PC-3 (cell line): ENCODE measurements around the gene ELMOD3. TPM values are rescaled to one million over a fixed set of nuclear protein-coding genes. Genes with fewer than 3 reads are reported as not detected.

ENCODE experiments used
- ATAC-seq: fragments of 200-7000 bp; cut with Tn5 transposase; 2 replicates; pipeline ENCODE4 v1.9.1; 2020; ENCODE audit warnings: mild to moderate bottlenecking, moderate library complexity
- Bru-seq: library from RNA; stranded (reverse); fragments of 400-500 nt; gene quantifications from one replicate; lab custom pipeline; 2021; lab: Mats Ljungman, UMichigan
- BruChase-seq, 2 experiments: library from RNA; stranded (reverse); fragments of 400-500 nt; gene quantifications; one replicate each; lab custom pipeline; 2021; lab: Mats Ljungman, UMichigan
- BruUV-seq: library from RNA; stranded (reverse); fragments of 400-500 nt; replicated peaks from 2 replicates; lab custom pipeline; 2021; lab: Mats Ljungman, UMichigan
- CTCF ChIA-PET: fragments of 300-600 bp; sonication (Branson Sonifier 250); formaldehyde crosslinking; loops from one replicate; lab custom pipeline; 2022; ENCODE audit warnings: antibody characterized with exemption; lab: Charles Lee
- POLR2A ChIA-PET: fragments of 300-600 bp; sonication (Branson Sonifier 250); formaldehyde crosslinking; loops from one replicate; lab custom pipeline; 2022; ENCODE audit warnings: antibody characterized with exemption; ENCODE audit not compliant: unreplicated experiment; lab: Charles Lee
- DNase-seq: peaks from one replicate; pipeline ENCODE4 v3.0.0-alpha.2; 2015
- H2AFZ ChIP-seq: fragments of 300-600 bp; sonication (generic); 2 replicates; pipeline ENCODE4 v1.6.0; 2016; ENCODE audit warnings: antibody characterized with exemption, low read length
- H3F3A ChIP-seq: fragments of 300-600 bp; sonication (generic); one replicate; pipeline ENCODE4 v1.6.0; 2017; ENCODE audit warnings: antibody characterized with exemption, low read length, control low read depth, mild to moderate bottlenecking; ENCODE audit not compliant: unreplicated experiment
- H3K27ac ChIP-seq: fragments of 300-600 bp; sonication (generic); 2 replicates; pipeline ENCODE4 v1.5.1; 2016; ENCODE audit warnings: mild to moderate bottlenecking, low read length
- H3K27me3 ChIP-seq: fragments of 300-600 bp; sonication (generic); 2 replicates; pipeline ENCODE4 v1.6.1; 2016; ENCODE audit warnings: low read length, mixed read lengths
- H3K36me3 ChIP-seq: fragments of 300-600 bp; sonication (generic); 2 replicates; pipeline ENCODE4 v1.6.1; 2016; ENCODE audit warnings: low read depth, mixed run types, low read length, mixed read lengths
- H3K4me1 ChIP-seq: fragments of 300-600 bp; sonication (generic); 2 replicates; pipeline ENCODE4 v1.5.1; 2016; ENCODE audit warnings: low read length; ENCODE audit not compliant: insufficient read depth
- H3K4me2 ChIP-seq: fragments of 300-600 bp; sonication (generic); 2 replicates; pipeline ENCODE4 v1.6.0; 2016; ENCODE audit warnings: low read length
- H3K4me3 ChIP-seq: fragments of 300-600 bp; sonication (generic); 2 replicates; pipeline ENCODE4 v1.5.1; 2016; ENCODE audit warnings: mild to moderate bottlenecking, low read length, mixed read lengths
- H3K79me2 ChIP-seq: fragments of 300-600 bp; sonication (generic); 2 replicates; pipeline ENCODE4 v1.6.1; 2017; ENCODE audit warnings: low read length, mixed read lengths
- H3K9ac ChIP-seq: fragments of 300-600 bp; sonication (generic); 2 replicates; pipeline ENCODE4 v1.6.0; 2016; ENCODE audit warnings: mild to moderate bottlenecking, low read length
- H3K9me2 ChIP-seq: fragments of 300-600 bp; sonication (generic); replicated peaks from 2 replicates; pipeline ENCODE4 v1.6.1; 2016; ENCODE audit warnings: mixed run types, low read length, mixed read lengths
- H3K9me3 ChIP-seq: fragments of 300-600 bp; sonication (generic); 2 replicates; pipeline ENCODE4 v1.6.1; 2016; ENCODE audit warnings: low read length, mixed read lengths
- H4K20me1 ChIP-seq: fragments of 300-600 bp; sonication (generic); 2 replicates; pipeline ENCODE4 v1.6.1; 2016; ENCODE audit warnings: low read length, mixed read lengths
- CTCF ChIP-seq: fragments of 300-600 bp; sonication (generic); conservative IDR thresholded peaks from 2 replicates; pipeline ENCODE4 v1.5.1; 2017; ENCODE audit warnings: antibody characterized with exemption, low read depth, mild to moderate bottlenecking, low read length
- EZH2 ChIP-seq: fragments of 300-600 bp; sonication (generic); IDR thresholded peaks from one replicate; pipeline ENCODE4 v1.6.1; 2017; ENCODE audit warnings: antibody characterized with exemption, mild to moderate bottlenecking, low read length; ENCODE audit not compliant: unreplicated experiment
- EZH2phosphoT487 ChIP-seq: fragments of 300-600 bp; sonication (generic); IDR thresholded peaks from 2 replicates; pipeline ENCODE4 v1.6.1; 2018; ENCODE audit warnings: mild to moderate bottlenecking, antibody characterized with exemption, low read length, borderline replicate concordance
- intact Hi-C: fragments of 100-400 bp; cut with micrococcal nuclease; formaldehyde crosslinking; loops from 2 replicates; pipeline ENCODE4 v1.9.0; 2023
- long read RNA-seq: library from polyadenylated mRNA; unstranded; transcript quantifications from one replicate; pipeline ENCODE4 v2.0.0, GENCODE V29; 2021; ENCODE audit not compliant: unreplicated experiment
- total RNA-seq: library from RNA; depleted of rRNA; stranded (reverse); fragments of >200 nt; gene quantifications from 2 replicates; pipeline ENCODE4 v1.2.3, GENCODE V29; 2014; rRNA removed

The ELMOD3 gene
- 16.7 and 19.0 TPM in 2 replicates for total RNA-seq
- percentile 72 among the genes with signal in this experiment for Bru-seq, nascent RNA
- BruChase-seq, experiment 1, labeled RNA remaining after a 6-hour chase, result percentile 72 among the genes with signal in this experiment
- percentile 78 among the genes with signal in this experiment for BruChase-seq, experiment 2, labeled RNA remaining after a 2-hour chase
- long read RNA-seq, transcript ELMOD3-203 (14 exons, 2,413 nt), result major isoform, 6 of 75 reads
- long read RNA-seq, partial matches to known transcripts, result 13 of 75 reads
- long read RNA-seq, other reads (novel, unspliced or antisense), result 55 of 75 reads

GRCh38 chr2:85354286-85355072 is at the start of gene ELMOD3, which contains the start of gene RETSAT:
ELMOD3 (plus strand) TSS chr2:85354769; CDS start chr2:85357199, 2,430 bp downstream.
RETSAT (minus strand) TSS chr2:85354528; CDS start chr2:85354507, 21 bp downstream.
- Histone ChIP-seq H3K4me1 (peaks cover 32% of the 10 kb centered on the region), H3F3A (no peaks in the 10 kb centered on the region), H3K79me2 (peaks cover 49% of the 10 kb centered on the region), H3K27me3 (no peaks in the 10 kb centered on the region), H3K9ac (peak within 1 kb of the TSS; percentile 89), H3K9me2 (no peaks in the 10 kb centered on the region), H3K9me3 (no peaks in the 10 kb centered on the region), H3K27ac (peak within 1 kb of the TSS; percentile 61), H3K4me3 (peak within 1 kb of the TSS; percentile 84), H3K4me2 (peak within 1 kb of the TSS; percentile 93), H2AFZ (peak within 1 kb of the TSS; percentile 97), H3K36me3 (peaks cover 23% of the 10 kb centered on the region), H4K20me1 (peaks cover 12% of the 10 kb centered on the region; the same call in 1 of the 2 replicates)
- intact Hi-C loops, result loop anchor here (1.0 to 5.0 kb wide), 2 partner anchors 15 to 53 kb away; no protein-coding TSS in a partner anchor
- no TSS peak for BruUV-seq
- peak; percentile 99 for DNase-seq
- TF ChIP-seq EZH2 (no peak), EZH2phosphoT487 (no peak), CTCF (no peak)
- ChIA-PET CTCF (interaction anchor here (0.6 kb wide), 1 partner anchor 178 kb away, joined by 3 read pairs; no protein-coding TSS in a partner anchor), POLR2A (interaction anchor here (0.7 to 1.3 kb wide), 2 partner anchors 67 to 184 kb away, joined by 4 read pairs; partner anchors contain the start of gene MAT2A)
- peak; percentile 97 for ATAC-seq

GRCh38 chr2:85307527-85307897 is 47.1 kb upstream of the ELMOD3 start:
- H3K9ac ChIP-seq, result no peak overlapping the region
- no peak overlapping the region for H2AFZ ChIP-seq
- ChIA-PET CTCF (no interaction called here), POLR2A (interaction anchor here (0.6 kb wide), 1 partner anchor 19 kb away, joined by 6 read pairs; no protein-coding TSS in a partner anchor)
- no peaks in the 10 kb centered on the region for H3K9me2 ChIP-seq
- intact Hi-C loops, result no loop called here
- H3F3A ChIP-seq, result no peaks in the 10 kb centered on the region
- H4K20me1 ChIP-seq, result no peaks in the 10 kb centered on the region
- H3K27me3 ChIP-seq, result no peaks in the 10 kb centered on the region
- no peak for ATAC-seq
- H3K27ac ChIP-seq, result no peak overlapping the region
- no TSS peak for BruUV-seq
- TF ChIP-seq EZH2phosphoT487 (no peak), CTCF (no peak), EZH2 (no peak)
- H3K4me2 ChIP-seq, result no peak overlapping the region
- no peak for DNase-seq
- no peaks in the 10 kb centered on the region for H3K79me2 ChIP-seq
- peaks cover 12% of the 10 kb centered on the region for H3K4me1 ChIP-seq
- no peaks in the 10 kb centered on the region for H3K9me3 ChIP-seq
- H3K4me3 ChIP-seq, result no peak overlapping the region
- H3K36me3 ChIP-seq, result no peaks in the 10 kb centered on the region
